Activated naive CD4-positive, alpha-beta T cell treated with anti-CD3 and anti-CD28 coated beads, Interleukin-2, amount 50 U/mL, for 72 hours (primary cell): ENCODE data around the gene FAM114A1. TPM values are rescaled to one million over a fixed set of nuclear protein-coding genes. Genes with fewer than 3 reads are reported as not detected.
A peak's percentile ranks its signal among the peaks of the same experiment; 100 is the strongest.

Experiments
- ATAC-seq, 2 donors: fragments of 150-1000 bp; cut with Tn5 transposase; 2 replicates each; pipeline ENCODE4 v1.10.0; 2021; ENCODE audit warnings: mild to moderate bottlenecking in 2 of 2, moderate library complexity in 2 of 2
- DNase-seq, 2 donors: peaks; one replicate each; pipeline ENCODE4 v3.0.0; 2021 to 2022; ENCODE audit warnings: low spot score in 2 of 2
- H3K27ac Mint-ChIP-seq, 2 donors: one replicate each; pipeline ENCODE4 v1.8.0; 2022; ENCODE audit warnings: mild to moderate bottlenecking in 2 of 2, mixed read lengths in 2 of 2
- H3K36me3 Mint-ChIP-seq, 2 donors: one replicate each; pipeline ENCODE4 v1.8.0; 2022; ENCODE audit warnings: mixed read lengths in 2 of 2
- H3K9me3 Mint-ChIP-seq, 2 donors: one replicate each; pipeline ENCODE4 v1.8.0; 2022; ENCODE audit warnings: mixed read lengths in 2 of 2
- total RNA-seq, 2 donors: library from RNA; stranded (reverse); gene quantifications; one replicate each; pipeline ENCODE4 v1.2.3, GENCODE V29; 2022

FAM114A1 gene
- total RNA-seq, 2 donors from 2014 or later = 0.41 to 1.4 TPM

DNA sequence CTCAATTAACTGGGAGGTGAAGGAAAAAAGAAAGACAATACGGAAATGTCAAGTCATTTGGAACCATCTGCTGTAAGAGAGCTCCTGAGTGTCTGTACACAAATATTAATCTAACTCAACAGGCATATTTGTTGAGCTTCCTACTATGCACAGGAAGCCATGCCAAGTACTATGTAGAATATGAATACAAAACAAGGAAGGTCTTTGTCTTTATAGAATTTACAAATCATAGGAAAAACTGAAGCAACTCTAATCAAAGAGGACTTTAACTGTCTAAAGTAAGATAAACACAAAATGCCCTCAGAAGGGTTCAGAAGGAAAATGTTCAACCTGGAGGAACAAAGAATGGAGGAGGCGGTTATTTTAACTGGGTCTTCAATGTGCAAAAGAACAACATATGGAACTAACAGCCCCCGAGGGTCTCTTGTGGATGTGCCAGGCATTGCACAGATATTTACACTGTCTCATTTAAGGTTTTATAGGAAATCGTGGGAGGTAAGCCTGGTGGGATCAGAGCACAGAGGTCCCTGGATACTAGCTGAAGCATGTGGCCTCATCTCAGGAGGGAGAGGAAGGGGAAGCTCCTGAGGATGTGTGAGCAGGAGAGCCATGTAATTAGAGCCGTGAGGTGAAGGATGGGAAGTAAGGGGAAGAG is 5.8 kb downstream of the FAM114A1 start:
- no peak for ATAC-seq
- Mint-ChIP-seq H3K27ac (no peak overlapping the region), H3K36me3 (no peaks in the 10 kb centered on the region), H3K9me3 (no peaks in the 10 kb centered on the region)
- no peak for DNase-seq

DNA sequence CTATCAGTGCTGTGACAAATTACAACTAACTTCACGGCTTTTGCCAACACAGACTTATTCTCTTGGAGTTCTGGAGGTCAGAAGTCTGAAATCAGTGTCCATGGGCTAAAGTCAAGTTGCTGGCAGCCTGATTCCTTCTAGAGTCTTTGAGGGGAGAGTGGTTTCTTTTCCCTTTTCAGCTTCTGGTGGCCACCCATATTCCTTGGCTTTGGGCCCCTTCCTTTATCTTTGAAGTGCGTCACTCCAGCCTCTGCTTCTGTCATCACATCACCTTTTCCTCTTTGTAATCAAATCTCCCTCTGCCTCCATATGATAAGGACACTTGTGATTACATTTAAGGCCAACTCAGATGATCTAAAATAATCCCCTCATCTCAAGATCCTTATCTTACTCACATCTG is 9.0 kb downstream of the FAM114A1 start:
- no peaks in the 10 kb centered on the region for H3K36me3 Mint-ChIP-seq
- ATAC-seq = no peak
- no peaks in the 10 kb centered on the region for H3K9me3 Mint-ChIP-seq
- H3K27ac Mint-ChIP-seq = no peak overlapping the region
- DNase-seq = no peak

DNA sequence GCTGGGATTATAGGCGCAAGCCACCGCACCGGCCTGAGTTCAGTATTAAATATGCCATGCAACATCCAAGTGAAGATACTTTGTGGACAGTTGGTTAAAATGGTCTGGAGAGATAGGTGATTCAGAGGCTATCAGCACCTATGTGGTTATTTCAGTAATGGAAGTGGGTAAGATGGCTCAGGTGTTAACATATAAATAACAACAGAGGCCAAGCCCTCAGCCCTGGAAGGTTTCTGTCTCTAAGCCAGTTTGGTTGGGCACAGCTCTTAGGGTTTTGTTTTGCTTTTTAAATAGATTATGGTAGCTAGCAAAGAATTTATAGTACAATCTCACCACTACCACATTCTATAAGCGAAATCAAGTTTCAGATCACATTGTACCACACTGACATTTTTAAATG is 16.6 kb downstream of the FAM114A1 start:
- H3K36me3 Mint-ChIP-seq = no peaks in the 10 kb centered on the region
- ATAC-seq = no peak
- DNase-seq = no peak
- no peak overlapping the region for H3K27ac Mint-ChIP-seq
- H3K9me3 Mint-ChIP-seq = no peaks in the 10 kb centered on the region

DNA sequence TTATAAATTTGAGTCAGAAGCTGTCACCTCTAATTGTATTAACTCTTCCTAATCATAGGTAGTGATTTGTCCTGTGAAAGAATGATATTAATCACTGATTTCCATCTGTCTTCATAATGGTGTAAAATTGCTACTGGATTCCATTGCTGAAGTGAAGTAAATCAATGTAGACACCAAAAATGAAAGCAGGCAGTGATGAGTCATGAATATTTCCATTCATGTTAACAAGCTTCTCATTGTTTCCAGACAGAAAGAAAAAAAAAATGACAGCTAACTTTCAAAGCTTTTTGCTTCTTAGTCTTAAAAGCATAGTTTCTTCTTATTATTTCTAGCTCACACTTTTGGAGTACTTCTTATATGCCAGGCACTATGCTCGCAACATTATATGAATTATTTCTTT is 21.5 kb downstream of the FAM114A1 start:
- DNase-seq (no peak), ATAC-seq (peak; percentile 84 to 85)
- Mint-ChIP-seq H3K9me3 (peaks cover 0 to 4% of the 10 kb centered on the region in 2 donors), H3K36me3 (peaks cover 0 to 6% of the 10 kb centered on the region in 2 donors), H3K27ac (peak overlapping the region; percentile 82 to 85)

DNA sequence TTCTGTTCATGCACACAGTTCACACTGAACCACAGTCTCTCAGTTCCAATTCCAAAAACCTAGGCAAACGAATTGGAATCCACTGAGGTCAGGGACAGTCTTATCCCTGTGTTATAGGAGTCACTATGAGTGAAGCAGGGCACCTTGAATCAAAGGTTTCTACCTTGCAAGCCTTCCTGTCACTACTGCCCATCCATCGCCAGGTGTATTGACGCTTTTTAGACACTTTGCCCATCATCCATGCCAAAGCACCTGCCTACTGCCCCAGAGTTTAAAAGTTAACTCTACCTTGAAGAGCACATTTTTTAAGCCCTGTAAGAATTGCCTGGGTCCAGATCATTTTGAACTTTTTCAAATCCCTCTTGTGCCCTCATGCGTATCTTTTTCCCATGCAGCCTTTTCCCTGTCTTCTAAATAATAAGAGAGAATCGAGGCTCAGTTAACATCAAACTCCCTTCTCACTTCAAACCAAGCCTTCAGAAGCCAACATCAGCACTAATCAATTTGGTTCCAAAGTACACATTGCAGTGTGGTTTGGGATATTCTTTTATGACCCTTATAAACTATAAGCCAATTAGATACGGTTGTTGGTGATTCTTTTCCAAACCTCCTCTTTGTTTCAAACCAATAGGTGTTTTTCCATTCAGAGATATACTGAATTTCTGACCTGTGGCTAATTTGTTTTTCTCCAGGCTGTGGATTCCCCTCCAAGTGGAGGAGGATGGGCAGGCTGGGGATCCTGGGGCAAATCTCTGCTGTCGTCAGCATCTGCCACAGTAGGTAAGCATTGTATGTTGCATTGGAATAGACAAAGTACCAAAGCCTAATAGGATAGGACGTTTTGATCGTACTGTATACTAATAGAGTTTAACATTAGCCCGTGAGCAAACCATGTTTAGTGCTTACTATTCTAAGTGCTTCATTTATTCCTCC is 23.7 kb downstream of the FAM114A1 start:
- Mint-ChIP-seq H3K9me3 (peaks cover 0 to 4% of the 10 kb centered on the region in 2 donors), H3K36me3 (peaks cover 0 to 6% of the 10 kb centered on the region in 2 donors)
- ATAC-seq = no peak

DNA sequence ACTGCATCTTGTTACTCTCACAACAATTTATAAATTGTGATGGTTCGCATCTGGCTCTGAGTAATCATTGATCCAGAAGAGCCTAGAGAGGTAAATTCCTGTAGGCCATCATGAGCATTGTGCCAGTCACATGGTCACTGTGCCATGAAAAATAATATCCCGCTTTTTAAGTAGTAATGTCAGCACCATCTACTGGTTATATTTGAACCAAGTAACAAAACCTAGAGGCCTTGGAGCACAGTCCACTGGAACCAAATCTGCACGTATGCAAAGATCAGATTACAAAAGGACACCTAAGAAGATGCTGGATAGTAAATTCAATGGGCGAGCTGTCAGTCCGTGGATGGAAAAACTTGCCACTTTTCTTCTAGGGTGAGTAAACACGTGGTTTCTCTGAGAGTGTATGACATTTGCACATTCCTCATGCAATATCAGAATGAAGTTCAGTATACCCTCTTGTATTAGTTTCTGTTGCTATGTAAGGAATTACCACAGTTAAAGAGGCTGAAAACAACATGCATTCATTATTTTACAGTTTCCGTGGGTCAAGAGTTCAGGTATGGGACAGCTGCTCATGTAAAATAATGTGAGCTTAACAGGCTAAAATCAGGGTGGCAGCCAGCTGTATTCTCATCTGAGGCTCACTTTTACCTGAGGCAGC is 26.8 kb downstream of the FAM114A1 start:
- no peak for DNase-seq
- peaks cover 0 to 4% of the 10 kb centered on the region in 2 donors for H3K9me3 Mint-ChIP-seq
- no peak overlapping the region for H3K27ac Mint-ChIP-seq
- H3K36me3 Mint-ChIP-seq = peaks cover 0 to 6% of the 10 kb centered on the region in 2 donors
- peak; percentile 23 to 49 for ATAC-seq

More for the DNA sequence above, 23.7 kb downstream of the FAM114A1 start:
- no peak overlapping the region for H3K27ac Mint-ChIP-seq
- no peak for DNase-seq

DNA sequence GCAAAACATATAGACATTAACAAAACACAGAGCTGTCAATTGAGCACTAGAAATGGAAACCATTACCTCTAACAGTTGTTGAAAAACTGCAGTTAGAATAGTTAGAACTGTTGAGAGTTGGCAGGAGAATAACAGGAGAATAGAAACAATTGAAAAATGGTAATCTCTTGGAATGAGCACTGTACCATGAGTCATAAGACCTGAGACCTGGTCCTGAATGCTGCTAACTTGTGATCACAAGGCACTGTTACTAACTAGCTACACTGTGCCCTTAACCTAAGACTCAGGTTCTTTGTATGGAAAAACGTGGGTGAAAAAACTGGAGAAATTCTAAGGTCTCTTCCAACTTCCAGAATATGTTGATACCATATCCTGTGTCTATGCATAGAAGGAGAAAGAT is 29.3 kb downstream of the FAM114A1 start:
- no peak for DNase-seq
- no peaks in the 10 kb centered on the region for H3K36me3 Mint-ChIP-seq
- H3K27ac Mint-ChIP-seq = no peak overlapping the region
- peak; percentile 37 to 55 for ATAC-seq
- H3K9me3 Mint-ChIP-seq = no peaks in the 10 kb centered on the region

DNA sequence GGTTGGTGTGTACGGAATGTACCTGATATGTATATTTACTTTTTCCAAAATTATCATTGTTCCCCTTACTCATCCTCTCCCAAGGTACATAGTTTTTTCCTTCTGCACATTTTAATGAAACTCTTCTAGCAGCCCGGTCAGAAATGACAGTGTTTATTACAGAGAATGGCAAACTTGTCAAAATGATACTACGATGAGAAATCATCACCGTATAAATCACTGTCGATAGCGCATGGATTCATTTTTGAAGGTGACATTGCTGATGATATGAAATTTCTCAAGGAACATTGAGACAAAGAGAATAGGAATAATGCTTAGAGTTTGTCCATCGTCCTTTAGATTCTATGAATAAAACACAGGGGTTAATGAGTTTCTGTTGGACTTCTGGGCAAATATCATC is 30.6 kb downstream of the FAM114A1 start:
- Mint-ChIP-seq H3K9me3 (no peaks in the 10 kb centered on the region), H3K36me3 (no peaks in the 10 kb centered on the region), H3K27ac (no peak overlapping the region)
- ATAC-seq (no peak), DNase-seq (no peak)

DNA sequence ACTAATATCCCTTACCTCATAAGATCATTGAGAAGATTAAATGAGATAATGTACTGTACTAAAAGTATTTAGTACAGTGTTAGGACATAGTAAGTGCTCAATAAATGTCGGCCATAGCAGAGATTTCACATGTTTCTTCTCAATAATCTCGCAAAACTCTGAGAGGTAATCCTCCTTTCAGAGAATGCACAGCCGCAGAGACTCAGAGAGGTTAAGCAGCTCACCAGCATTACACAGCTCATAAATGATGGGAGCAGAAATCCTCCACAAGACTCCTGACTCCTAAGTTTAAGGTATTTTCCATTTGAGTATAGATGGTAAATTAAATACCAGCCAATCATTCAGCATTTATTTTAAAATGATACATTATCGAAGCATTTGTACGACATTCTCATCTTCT is 34.6 kb downstream of the FAM114A1 start:
- no peaks in the 10 kb centered on the region for H3K36me3 Mint-ChIP-seq
- no peak for DNase-seq
- no peak overlapping the region for H3K27ac Mint-ChIP-seq
- ATAC-seq = peak in 1 of 2 donors; percentile 22
- no peaks in the 10 kb centered on the region for H3K9me3 Mint-ChIP-seq

DNA sequence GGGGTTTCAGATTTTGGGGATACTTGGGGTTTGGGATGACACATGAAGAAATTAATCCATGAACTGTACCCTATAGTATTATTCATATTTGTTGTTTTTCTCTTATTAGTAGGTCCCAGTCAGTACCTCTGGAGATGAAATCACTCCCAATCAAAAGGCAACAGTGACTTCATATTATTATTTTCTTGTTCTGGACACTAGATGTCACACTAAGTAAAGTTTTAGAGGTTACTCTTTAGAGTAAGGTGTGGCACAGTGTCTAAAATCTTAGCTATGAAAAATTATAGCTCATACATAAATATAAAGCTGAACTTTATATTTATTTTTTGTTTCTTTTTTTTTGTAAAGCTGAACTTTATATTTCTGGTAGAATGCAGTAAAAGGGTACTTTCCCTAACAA is 35.1 kb downstream of the FAM114A1 start:
- H3K27ac Mint-ChIP-seq = no peak overlapping the region
- H3K36me3 Mint-ChIP-seq = no peaks in the 10 kb centered on the region
- no peaks in the 10 kb centered on the region for H3K9me3 Mint-ChIP-seq
- DNase-seq (no peak), ATAC-seq (peak; percentile 60 to 82)

DNA sequence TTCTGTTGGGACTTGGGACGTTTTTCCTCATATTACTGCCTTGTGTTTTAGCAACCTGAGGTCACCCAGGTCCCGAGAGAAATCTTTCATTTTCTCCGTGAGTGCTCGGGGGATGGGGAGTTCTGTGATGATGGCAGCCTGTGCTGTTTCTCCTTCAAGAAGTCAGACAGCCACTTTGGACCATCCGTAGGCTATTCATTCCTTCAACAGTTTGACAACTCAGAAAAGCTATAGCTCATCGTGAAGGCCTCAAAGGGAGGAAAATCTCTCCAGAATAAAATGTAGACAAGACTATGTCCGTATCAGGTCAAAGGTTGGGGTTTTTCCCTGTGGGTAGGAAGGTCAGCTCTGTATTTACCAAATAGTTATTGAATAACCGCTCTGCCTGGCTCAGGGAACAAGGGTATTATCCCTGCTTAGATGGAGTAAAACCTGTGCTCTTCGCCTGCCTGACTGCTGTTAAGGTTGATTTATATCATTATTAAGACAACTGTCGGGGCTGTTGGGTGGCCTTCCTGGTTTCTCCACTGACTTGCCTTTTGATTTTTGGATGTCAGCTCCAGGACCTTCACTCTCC is 36.6 kb downstream of the FAM114A1 start:
- Mint-ChIP-seq H3K27ac (no peak overlapping the region), H3K36me3 (no peaks in the 10 kb centered on the region), H3K9me3 (no peaks in the 10 kb centered on the region)
- ATAC-seq (no peak), DNase-seq (no peak)

DNA sequence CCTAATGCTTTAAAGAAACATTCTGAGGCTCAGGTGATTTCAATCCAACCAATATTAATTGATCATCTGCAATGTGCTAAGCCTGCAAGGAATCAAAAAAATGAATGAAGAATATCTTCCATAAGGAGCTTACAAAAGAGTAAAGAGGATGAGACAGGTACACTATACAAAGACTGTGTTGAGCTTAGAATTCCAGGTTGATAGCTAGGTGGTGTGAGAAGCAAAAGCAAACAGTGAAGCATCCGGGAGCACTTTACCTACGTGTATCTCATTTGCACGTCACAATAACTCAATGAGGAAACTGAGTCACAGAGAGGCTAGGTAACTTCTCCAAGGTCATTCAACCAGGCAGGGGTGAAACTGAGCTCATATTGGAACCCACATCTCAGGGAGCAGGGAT is 37.1 kb downstream of the FAM114A1 start:
- Mint-ChIP-seq H3K27ac (no peak overlapping the region), H3K36me3 (no peaks in the 10 kb centered on the region), H3K9me3 (no peaks in the 10 kb centered on the region)
- DNase-seq (no peak), ATAC-seq (no peak)

DNA sequence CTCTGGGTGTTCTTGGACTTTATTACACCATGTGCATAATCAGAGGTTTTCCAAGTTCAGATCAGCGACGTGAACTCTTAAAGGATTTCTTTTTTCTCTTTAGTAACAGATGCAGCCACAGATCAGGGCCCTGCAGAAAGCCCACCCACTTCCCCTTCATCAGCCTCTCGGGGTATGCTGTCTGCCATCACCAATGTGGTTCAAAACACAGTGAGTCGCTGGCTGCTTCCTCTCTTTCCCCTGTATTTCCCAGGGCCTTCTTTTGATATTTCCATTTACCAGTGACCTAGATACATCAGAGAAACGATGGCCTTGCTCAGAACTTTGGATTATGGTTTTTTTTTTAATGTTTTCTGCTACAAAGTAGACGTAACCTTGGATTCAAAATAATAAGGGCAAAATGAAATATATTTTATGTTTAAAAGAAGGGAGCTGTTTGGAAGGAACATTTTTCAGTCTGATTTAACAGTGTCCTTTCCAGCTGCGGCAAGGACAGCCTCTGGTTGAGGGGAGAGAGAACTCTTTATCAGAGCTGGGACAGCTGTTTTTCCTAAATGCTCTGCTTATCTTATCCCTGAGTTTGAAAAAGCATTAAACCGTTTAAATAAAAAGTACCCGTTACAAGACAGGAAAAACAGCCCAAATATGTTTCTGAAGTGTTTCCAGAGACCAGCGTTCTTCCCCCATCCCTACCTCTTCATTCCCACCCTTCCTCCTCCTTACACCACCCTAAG is 38.2 kb downstream of the FAM114A1 start:
- no peaks in the 10 kb centered on the region for H3K9me3 Mint-ChIP-seq
- DNase-seq (no peak), ATAC-seq (no peak)
- no peaks in the 10 kb centered on the region for H3K36me3 Mint-ChIP-seq
- H3K27ac Mint-ChIP-seq = no peak overlapping the region

DNA sequence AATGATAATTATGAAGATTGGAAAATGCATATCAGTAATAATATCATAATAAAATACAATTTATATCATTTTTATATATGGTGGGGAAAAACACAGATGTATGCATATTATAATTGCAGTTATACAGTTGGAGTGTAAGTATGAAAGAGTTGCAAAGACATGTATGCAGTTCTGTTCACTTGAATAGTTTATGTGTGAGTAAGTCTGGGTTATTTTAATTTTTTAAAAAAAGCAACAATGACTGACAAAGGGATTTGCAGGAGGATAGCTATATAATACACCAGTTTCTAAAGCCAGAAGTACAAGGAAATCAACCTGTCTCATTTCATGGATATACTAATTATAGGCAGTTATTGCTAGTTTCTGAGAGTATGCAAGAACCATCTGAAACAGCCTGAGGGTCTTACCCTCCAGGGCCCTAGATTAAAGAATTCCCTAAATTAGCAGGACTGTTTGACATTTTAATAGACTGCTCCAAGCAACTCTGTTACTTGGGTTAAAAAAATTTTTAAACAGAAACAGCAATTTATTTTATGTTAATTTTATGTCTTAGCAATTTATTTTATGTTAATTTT is 40.2 kb downstream of the FAM114A1 start:
- ATAC-seq (no peak), DNase-seq (no peak)
- no peaks in the 10 kb centered on the region for H3K9me3 Mint-ChIP-seq
- no peaks in the 10 kb centered on the region for H3K36me3 Mint-ChIP-seq
- no peak overlapping the region for H3K27ac Mint-ChIP-seq

DNA sequence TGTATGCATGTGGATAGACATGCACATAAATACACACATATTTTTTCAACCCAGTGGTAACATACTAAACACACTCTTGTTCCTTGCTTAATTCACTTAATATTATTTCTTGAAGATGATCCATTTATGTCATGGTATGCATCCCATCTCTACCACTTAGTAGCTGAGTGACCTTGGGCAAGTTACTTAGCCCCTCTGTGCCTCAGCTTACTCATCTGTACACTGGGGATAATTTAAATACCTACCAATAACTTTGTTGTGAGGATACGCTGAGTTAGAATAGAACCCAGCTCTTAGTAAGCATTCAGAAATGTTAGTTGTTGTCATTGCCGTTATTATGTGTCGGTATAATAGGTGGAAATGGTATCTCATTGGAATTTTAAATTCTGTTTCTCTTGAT is 41.4 kb downstream of the FAM114A1 start:
- DNase-seq (no peak), ATAC-seq (no peak)
- H3K36me3 Mint-ChIP-seq = no peaks in the 10 kb centered on the region
- H3K27ac Mint-ChIP-seq = no peak overlapping the region
- H3K9me3 Mint-ChIP-seq = no peaks in the 10 kb centered on the region

DNA sequence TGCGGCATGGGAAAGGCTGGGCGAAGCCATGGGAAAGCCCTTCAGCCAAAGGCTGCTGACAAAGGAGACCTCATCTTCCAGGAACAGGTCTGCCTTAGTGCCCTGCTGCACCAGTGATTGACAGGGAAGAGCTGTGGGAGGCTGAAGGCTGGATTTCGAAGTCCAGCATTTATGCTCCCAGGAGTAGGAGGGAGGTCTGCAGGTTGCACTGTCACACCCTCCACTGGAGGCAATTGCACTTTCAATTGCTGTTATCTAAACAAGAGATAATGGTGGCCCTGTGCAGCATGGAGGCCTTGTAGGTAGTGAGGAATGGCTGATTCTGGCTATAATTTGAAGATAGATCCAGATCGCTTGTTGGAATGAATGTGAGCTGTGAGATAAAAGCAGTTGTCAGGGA is 43.7 kb downstream of the FAM114A1 start:
- H3K27ac Mint-ChIP-seq = no peak overlapping the region
- ATAC-seq = no peak
- H3K9me3 Mint-ChIP-seq = peaks cover 0 to 4% of the 10 kb centered on the region in 2 donors
- H3K36me3 Mint-ChIP-seq = no peaks in the 10 kb centered on the region
- DNase-seq = no peak
